Central memory CD4-positive, alpha-beta T cell (primary cell): ENCODE results near the gene C19orf85.

Source experiments
- DNase-seq: peaks from one replicate; pipeline ENCODE4 v3.0.0; 2022

The C19orf85 gene

GRCh38 chr19:55476100-55476775, 11.7 kb upstream of the C19orf85 start, which contains the start of gene ZNF628:
ZNF628 (plus strand) TSS chr19:55476617; CDS start chr19:55479911, 3,294 bp downstream.
- DNase-seq, result peak; percentile 96

DNA sequence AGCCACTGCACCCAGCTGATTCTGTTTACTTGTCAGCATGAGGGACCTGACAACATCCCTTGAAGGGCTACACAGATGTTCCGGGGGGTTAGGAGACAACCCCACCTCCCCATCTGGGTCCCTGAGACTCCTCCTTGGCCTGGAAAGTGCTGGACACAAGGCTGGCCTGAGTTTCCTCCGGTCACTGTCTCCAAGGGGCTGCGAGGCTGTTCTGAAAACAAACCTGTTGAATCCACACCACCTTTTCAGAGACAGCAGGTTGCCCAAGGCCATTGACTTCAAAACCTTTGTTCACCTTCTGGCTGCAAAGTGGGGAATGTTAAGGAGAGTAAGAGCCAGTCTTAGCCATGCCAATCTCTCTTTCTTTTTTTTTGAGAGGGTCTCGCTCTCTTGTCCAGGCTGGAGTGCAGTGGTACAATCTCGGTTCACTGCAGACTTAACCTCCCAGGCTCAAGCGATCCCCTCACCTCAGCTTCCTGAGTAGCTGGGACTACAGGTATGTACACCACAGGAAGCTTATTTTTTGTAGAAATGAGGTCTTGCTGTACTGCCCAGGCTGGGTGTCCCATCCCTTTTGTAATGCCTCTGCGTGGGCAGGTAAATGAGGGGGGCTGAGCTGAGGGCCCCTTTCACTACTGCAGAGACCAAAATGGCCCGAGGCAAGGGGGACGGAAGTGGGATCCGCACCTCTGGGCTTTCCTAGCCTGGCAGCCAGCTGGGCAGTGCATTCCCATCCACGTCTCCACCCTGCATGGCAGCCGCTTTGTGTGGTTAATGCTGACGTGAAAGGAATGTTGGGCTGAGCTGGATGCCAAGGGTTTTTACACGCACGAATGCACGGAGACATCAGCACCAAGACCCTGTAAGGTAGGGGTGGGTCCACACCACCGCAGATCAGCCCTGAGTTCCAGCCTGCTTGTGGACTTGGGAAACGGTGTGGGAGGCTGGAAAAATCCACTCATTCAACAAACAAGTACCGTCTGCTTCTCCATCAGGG, 10.0 kb upstream of the C19orf85 start:
- DNase-seq, result no peak

DNA sequence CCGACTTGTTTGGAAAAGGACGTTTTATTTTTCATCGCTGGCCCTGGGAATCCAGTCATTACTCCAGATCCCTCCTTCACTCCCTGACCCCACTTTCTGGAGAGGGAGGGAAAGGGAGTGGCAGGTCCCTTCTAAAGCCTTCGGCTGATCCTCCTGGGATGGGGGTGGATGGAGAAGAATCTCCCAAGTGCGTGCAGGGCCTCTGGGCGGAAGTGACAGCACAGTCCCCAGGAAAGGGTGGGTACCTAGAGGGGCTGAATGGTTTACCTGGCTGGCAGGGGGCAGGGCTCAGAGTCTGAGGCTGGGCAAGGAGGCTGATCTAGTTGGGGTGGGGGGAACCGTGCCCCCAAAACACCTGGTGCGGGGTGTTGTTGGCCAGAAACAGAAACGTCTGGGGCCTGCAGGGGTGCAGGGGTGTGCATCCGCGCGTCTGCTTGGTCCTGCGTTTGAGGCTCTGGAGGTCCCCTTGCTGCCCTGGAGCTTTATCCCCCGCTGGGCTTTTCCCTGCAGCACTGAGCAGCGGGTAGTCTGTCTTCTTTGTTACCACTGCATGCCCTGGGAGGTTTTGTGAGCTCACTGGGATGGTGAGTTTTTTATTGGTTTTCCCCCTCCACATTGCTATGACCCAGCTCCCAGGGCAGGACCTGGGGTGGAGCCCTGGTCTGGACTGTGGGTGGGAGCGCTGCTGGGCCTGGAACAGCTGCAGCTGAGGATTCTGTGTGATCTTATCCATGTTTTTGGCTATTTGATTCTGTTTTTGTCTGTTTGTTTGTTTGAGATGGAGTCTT, 8.9 kb upstream of the C19orf85 start:
- no peak for DNase-seq

DNA sequence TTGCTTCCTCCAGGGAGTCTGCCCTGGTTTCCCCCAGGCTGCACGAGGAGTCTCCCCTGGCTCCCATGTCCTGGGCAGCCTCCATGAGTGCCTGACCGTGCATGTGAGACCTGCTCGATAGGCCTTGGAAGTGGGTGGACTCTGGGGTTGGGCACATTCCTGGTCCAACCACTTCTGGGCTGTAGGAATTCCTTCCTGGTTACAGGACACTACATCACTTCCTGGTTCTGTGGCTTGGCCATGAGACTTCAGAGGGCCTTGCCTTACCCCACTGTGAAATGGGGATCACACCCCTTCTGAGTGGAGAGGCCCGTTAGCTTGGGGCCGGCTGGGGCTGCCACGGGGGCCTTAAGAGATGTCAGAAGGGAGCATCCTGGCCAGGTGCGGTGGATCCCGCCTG, 7.9 kb upstream of the C19orf85 start:
- no peak for DNase-seq

DNA sequence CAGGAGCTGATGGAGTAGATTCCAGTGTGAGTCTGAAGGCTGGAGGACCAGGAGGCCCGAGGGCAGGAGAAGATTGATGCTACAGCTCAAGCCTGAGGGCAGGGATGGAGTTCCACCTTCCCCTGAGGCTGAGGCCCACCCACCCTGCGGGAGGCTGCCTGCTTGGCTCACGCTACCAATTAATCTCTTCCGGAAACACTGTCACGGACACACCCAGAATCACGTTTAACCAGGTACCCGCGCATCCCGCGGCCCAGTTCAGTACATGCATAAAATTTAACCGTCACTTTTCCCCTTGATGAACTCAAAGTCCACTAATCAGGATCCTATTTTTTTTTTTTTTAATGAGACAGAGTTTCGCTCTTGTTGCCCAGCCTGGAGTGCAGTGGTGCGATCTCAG, 6.7 kb upstream of the C19orf85 start:
- DNase-seq, result no peak

DNA sequence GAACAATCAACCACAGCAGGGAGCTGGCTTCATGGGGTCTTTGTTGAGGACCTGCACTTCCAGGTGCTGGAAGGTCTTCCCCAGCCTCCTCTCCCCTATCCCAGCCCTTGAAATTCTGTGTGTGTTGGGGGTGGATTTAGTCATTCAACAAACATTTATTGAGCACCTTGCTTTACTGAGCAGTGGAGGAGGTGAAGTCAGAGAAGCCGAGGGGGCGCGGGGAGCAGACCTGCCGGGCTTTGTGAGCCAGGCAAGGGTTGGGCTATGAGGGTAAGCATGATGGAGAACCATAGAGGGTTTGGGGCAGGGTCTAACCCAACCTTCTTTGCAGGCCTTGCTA, 3.5 kb upstream of the C19orf85 start:
- DNase-seq, result no peak

- DNase-seq, result peak; percentile 43
These were observed 2.9 kb upstream of the C19orf85 start for GRCh38 chr19:55467236-55468053.

DNA sequence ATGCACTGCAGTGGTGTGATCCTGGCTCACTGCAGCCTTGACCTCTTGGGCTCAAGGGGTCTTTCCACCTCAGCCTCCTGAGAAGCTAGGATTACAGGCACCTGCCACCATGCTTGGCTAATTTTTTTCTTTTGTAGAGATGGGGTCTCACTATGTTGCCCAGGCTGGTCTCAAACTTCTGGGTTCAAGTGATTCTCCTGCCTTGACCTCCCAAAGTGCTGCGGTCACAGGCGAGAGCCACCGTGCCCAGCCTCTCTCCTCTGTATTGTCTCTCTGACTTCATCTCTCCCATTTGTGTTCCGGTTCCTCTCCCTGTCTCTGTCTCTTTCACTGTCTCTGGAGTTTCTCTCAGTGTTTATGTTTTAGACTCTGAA, 1.7 kb upstream of the C19orf85 start:
- no peak for DNase-seq

DNA sequence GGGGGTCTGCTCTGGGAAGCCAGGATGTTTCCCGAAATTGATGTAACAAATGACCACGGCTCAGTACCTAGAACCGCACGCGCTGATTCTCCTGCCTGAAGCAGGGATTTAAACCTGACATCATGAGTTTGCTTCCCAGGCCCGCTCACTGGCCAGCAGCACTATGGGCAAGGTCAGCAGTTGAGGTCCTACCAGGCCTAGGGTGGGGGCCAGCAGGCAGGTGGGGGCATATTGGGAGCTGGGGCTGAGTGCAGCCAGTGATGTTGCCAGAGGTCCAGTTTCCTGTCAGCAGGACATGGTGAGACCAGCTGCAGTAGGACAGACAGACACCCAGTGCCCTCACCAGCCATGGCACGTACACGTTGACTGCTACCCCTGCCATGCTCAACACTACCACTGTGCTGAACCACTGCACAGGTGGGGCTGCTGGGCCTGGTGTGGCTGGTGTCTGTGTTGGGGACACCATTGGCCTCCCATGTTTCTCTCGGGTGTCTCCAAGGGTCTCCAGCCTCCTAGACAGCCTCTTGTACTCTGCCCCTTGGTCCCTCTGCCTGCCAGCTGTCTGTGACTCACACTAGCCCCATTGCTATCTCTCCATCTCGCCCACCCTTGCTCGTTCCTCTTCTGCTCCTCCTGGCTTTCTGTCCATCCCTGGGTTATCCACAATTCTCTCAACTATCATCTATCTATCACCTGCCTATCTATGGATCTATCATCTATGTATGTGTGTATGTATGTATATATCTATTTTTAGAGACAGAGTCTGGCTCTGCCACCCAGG, 1.1 kb upstream of the C19orf85 start:
- DNase-seq, result no peak

- DNase-seq, result no peak
These were observed 401 bp downstream of the C19orf85 start for GRCh38 chr19:55464039-55464661.

DNA sequence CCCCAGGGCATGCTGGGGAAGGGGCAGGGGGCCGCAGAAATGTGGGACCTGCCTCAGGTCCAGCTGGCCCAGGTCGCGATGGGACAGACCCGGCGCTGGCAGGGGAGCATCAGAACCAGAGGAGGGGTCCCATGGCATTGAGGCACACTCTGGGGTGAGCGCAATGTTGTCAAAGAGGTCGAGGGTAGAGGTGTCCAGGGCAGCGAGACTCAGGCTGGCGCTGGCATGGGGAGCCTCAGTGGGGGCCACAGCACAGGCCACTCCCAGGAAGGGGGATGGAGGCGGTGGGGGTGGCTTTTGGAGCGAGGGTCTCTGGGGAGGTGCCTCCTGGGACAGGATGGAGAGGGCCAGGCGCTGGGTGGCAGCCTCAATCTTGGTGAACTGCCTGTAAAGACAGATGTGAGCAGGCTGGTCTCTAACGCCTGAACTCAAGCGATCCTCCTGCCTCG, 944 bp downstream of the C19orf85 start:
- no peak for DNase-seq

DNA sequence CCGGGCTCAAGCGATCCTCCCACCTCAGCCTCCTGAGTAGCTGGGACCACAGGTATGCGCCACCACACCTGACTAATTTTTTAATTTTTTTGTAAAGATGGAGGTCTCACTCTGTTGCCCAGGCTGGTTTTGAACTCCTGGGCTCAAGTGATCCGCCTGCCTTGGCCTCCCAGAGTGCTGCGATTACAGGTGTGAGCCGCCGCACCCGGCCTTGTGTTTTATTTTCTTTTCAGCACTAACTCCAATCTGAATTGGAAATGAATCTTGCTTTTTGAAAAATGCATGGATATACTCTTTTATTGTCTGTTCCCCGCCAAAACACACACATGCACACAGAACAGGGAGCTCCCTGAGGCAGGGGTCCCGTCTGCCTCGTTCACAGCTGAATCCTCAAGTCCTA, 1.8 kb downstream of the C19orf85 start:
- no peak for DNase-seq

DNA sequence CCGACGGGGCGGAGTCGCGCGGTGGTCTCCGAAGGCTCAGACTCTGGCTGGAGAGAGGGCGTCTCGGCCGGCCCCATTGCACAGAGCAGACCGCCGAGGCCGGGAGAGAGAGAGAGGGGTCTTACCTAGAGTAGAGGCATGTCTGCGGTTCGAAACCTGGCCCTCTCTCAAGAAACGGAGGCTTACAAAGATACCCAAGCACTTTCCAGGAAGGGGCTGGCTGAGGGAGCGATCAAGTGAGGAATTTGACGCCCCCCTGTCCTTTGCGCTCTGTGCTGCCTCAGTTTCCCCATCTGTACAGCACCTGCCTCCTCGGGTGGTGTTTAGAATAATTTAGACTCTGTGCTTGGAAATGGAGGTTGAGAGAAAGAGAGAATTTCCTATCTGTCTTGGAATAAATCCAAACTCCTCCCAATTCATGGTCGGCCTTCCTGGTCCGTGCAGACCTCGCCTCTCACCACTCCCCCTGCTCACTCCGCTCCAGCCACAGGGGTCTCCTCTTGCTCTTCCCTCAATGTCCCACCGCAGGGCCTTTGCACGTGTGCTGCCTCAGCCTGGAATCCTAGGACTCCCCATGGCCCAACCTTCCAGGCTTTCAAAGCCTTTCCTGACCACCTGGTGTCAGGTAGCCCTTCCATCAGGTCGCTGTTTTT, 2.5 kb downstream of the C19orf85 start:
- DNase-seq, result no peak

DNA sequence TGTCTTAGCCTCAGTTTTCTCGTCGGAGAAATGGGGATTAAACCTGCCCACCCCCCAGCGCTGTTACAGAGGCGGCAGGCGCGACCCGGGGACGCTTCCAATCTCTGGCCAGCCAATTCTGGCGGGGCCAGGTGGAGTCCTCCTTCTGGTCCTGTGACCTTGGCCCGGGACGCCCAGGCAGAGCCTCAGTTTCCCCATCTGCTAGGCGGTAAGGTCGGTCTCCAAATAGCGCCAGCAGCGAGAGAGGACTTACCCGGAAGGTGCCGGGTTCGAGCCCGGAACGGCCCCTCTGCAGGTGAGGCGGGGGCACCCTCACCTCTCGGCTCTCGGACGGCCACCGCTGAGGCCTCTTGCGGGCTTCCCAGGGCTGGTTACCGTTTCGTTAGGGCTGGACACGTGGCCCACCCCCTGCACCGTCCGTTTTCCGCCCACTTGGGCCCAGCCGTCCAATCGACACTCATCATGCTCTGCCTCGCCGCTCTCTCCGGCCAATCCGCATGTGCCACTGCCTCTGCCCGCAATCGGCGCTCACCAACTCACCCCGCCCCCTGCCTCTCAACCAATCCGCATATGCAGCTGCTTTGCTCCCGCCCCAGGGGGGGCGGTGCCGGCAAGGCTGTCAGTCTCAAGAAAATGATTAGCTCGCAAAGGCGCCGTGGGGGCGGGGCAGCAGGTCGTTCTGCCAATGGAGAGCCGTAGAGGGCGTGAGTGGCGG, 3.1 kb downstream of the C19orf85 start, which contains the start of gene ISOC2:
Gene ISOC2 (minus strand): TSS at position 384 of the 715 bp plus-strand sequence. CDS start 5,156 bp downstream, outside the sequence.
- peak; percentile 100 for DNase-seq

- no peak for DNase-seq
These were observed 3.8 kb downstream of the C19orf85 start for GRCh38 chr19:55460670-55461258.

GRCh38 chr19:55459950-55460657, 4.4 kb downstream of the C19orf85 start:
- no peak for DNase-seq

- DNase-seq, result no peak
These were observed 5.0 kb downstream of the C19orf85 start for GRCh38 chr19:55459551-55459949.

DNA sequence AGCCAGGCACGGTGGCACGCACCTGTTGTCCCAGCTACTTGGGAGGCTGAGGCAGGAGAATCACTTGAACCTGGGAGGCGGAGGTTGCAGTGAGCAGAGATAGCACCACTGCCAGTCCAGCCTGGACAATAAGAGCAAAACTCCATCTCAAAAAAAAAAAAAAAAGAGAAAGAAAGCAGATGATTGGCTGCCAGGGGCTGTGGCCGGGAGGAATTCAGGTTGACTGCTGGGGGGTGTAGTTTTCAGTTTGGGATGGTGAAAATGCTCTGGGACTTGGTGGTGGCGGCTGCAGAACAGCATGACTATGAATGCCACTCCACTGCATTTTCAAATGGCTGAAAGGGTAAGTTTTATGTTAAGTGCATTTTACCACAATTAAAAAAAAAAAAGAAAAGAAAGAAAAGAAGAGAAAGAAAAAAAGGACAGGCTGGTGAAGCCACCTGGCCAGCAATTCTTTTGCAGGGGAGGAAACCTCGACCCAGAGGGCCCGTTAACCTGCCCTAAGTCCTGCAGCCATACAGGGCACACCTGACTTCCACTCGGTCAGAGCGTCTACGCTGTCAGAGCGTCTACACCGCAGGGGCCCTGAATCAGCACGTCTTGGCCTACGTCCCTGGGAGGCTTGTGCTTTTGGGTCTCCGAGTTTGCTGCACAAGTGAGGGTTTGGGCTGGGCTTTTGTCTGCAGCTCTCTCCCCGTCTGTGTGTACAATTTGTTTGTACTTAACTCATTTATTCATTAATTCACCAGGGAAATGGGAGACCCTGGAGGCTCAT, 6.7 kb downstream of the C19orf85 start:
- no peak for DNase-seq
